CD14-positive monocyte (primary cell): ENCODE results near the gene ZBTB7C. TPM values are rescaled to one million over a fixed set of nuclear protein-coding genes. Genes with fewer than 3 reads are reported as not detected.

ENCODE experiments used
- DNase-seq, 3 donors: peaks; one replicate each; pipeline ENCODE4 v3.0.0-alpha.2; 2011 to 2022
- H2AFZ ChIP-seq: 2 replicates; pipeline ENCODE4 v1.6.0; 2012; ENCODE audit warnings: mild to moderate bottlenecking, low read depth, low read length, inconsistent platforms; ENCODE audit not compliant: insufficient read depth, poor library complexity, severe bottlenecking
- H3K27ac ChIP-seq, 2 donors: 1 replicate in 1 of 2; 2 replicates in 1 of 2; pipeline ENCODE4 v1.5.1; 2012 to 2013; ENCODE audit warnings: low read length in 2 of 2, control low read depth in 1 of 2, inconsistent platforms in 1 of 2, low read depth in 1 of 2, mild to moderate bottlenecking in 1 of 2
- H3K27me3 ChIP-seq, 2 donors: one replicate each; pipeline versions ENCODE4 v1.6.0 to v1.6.1; 2011 to 2013; ENCODE audit warnings: low read length in 2 of 2; ENCODE audit not compliant: control insufficient read depth in 2 of 2, insufficient read depth in 2 of 2
- H3K36me3 ChIP-seq, 2 donors: replicated peaks in 1 of 2; 1 replicate in 1 of 2; 2 replicates in 1 of 2; pipeline versions ENCODE4 v1.5.1 to v1.6.1; 2012 to 2013; ENCODE audit warnings: low read length in 2 of 2, control low read depth in 1 of 2, inconsistent platforms in 1 of 2, mild to moderate bottlenecking in 1 of 2; ENCODE audit not compliant: insufficient read depth in 2 of 2, control insufficient read depth in 1 of 2
- H3K4me1 ChIP-seq, 2 donors: 1 replicate in 1 of 2; 2 replicates in 1 of 2; pipeline versions ENCODE4 v1.5.1 to v1.6.1; 2012 to 2013; ENCODE audit warnings: low read length in 2 of 2, control low read depth in 1 of 2, inconsistent platforms in 1 of 2, mild to moderate bottlenecking in 1 of 2, moderate library complexity in 1 of 2; ENCODE audit not compliant: insufficient read depth in 2 of 2, control insufficient read depth in 1 of 2
- H3K4me2 ChIP-seq: replicated peaks from 2 replicates; pipeline ENCODE3; 2012; ENCODE audit warnings: low read length, moderate library complexity, mild to moderate bottlenecking; ENCODE audit not compliant: poor library complexity, severe bottlenecking; ENCODE audit errors: extremely low read depth
- H3K4me3 ChIP-seq, 3 experiments: fragments of 200-600 bp in 1 of 3; sonication (generic) in 1 of 3; replicated peaks in 1 of 3; 1 replicate in 2 of 3; 2 replicates in 1 of 3; pipeline ENCODE4 v1.5.1; 2011 to 2013; ENCODE audit warnings: low read length in 3 of 3, mild to moderate bottlenecking in 3 of 3, control low read depth in 2 of 3, low read depth in 2 of 3, inconsistent platforms in 1 of 3, moderate library complexity in 1 of 3
- H3K79me2 ChIP-seq: 2 replicates; pipeline ENCODE4 v1.6.0; 2012; ENCODE audit warnings: mild to moderate bottlenecking, control low read depth, inconsistent platforms, low read length, moderate library complexity; ENCODE audit not compliant: insufficient read depth
- H3K9ac ChIP-seq: 2 replicates; pipeline ENCODE4 v1.6.0; 2017; ENCODE audit warnings: low read length, mild to moderate bottlenecking; ENCODE audit not compliant: insufficient read depth, poor library complexity, severe bottlenecking
- H3K9me3 ChIP-seq, 2 donors: replicated peaks in 1 of 2; 1 replicate in 1 of 2; 2 replicates in 1 of 2; pipeline versions ENCODE4 v1.5.1 to v1.6.1; 2012 to 2013; ENCODE audit warnings: low read length in 2 of 2, control low read depth in 1 of 2; ENCODE audit not compliant: control insufficient read depth in 1 of 2, insufficient read depth in 1 of 2
- H4K20me1 ChIP-seq: 2 replicates; pipeline ENCODE4 v1.6.0; 2012; ENCODE audit warnings: mild to moderate bottlenecking, low read length, control low read depth, moderate library complexity; ENCODE audit not compliant: insufficient read depth
- H3K27ac Mint-ChIP-seq, 7 donors: one replicate each; pipeline ENCODE4 v1.8.0; 2020; ENCODE audit warnings: mild to moderate bottlenecking in 7 of 7, mixed read lengths in 7 of 7, moderate library complexity in 6 of 7, inconsistent platforms in 2 of 7
- H3K27me3 Mint-ChIP-seq, 3 donors: one replicate each; pipeline ENCODE4 v1.8.0; 2021 to 2022; ENCODE audit warnings: low read depth in 3 of 3, mild to moderate bottlenecking in 3 of 3, mixed read lengths in 3 of 3, moderate library complexity in 3 of 3, inconsistent platforms in 1 of 3
- H3K36me3 Mint-ChIP-seq, 2 donors: one replicate each; pipeline ENCODE4 v1.8.0; 2020; ENCODE audit warnings: mixed read lengths in 2 of 2, inconsistent platforms in 1 of 2, mild to moderate bottlenecking in 1 of 2
- H3K4me1 Mint-ChIP-seq: one replicate; pipeline ENCODE4 v1.8.0; 2020; ENCODE audit warnings: mild to moderate bottlenecking, mixed read lengths
- H3K4me3 Mint-ChIP-seq, 2 donors: one replicate each; pipeline ENCODE4 v1.8.0; 2020; ENCODE audit warnings: mild to moderate bottlenecking in 2 of 2, mixed read lengths in 2 of 2, moderate library complexity in 1 of 2
- H3K9me3 Mint-ChIP-seq, 7 donors: one replicate each; pipeline ENCODE4 v1.8.0; 2020 to 2022; ENCODE audit warnings: mixed read lengths in 7 of 7, mild to moderate bottlenecking in 6 of 7, moderate library complexity in 6 of 7, inconsistent platforms in 2 of 7
- WGBS: methylation state at CpG from one replicate; pipeline ENCODE4 v1.1.5; 2013; ENCODE audit warnings: missing lambda C conversion rate; ENCODE audit not compliant: insufficient coverage; 5-methylcytosine and 5-hydroxymethylcytosine counted together
- intact Hi-C, 2 donors: fragments of 100-400 bp; cut with micrococcal nuclease; formaldehyde crosslinking; loops; one replicate each; pipeline versions ENCODE4 v1.15.0 to v1.15.1; 2023
- polyA plus RNA-seq, 3 donors: library from polyadenylated mRNA; depleted of rRNA in 1 of 3; unstranded in 2 of 3; stranded (reverse) in 1 of 3; fragments of 300-500 nt in 2 of 3; fragments of >200 nt in 1 of 3; fragmentation: Illumina TruSeq in 2 of 3; gene quantifications; 1 replicate in 2 of 3; 2 replicates in 1 of 3; pipeline ENCODE4 v1.2.3, GENCODE V29; 2012 to 2021
- TF ChIP-seq, protein P1 (sequence below): fragments of 200-600 bp; IDR thresholded peaks from one replicate; pipeline ENCODE4 v1.8.0; 2022; ENCODE audit warnings: antibody characterized with exemption, mild to moderate bottlenecking

Gene ZBTB7C
- polyA plus RNA-seq, 3 donors = 0.03 to 0.09 TPM; not detected in 1

DNA sequence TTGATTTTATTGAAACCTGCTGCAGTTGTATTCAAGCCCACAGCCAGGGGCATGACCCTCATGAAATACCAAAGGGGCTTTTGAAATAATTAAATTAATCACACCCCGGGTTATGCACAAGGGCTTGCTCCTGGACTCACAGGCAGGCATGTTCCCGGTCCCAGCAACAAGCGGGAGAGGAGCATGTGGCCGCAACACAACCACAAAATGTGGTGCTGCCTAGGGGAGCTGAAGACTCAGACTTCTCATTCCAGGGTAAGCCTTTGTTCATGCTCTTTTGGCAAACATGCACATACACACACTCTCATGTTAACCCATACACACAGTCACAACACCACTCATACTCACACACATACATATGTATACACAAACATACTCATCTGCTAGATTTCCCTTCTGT is 245.1 kb downstream of the ZBTB7C start:
- 90% methylated on average over 3 of the region's 4 CpGs for WGBS
- Mint-ChIP-seq H3K36me3 (no peaks in the 10 kb centered on the region), H3K27ac (no peak overlapping the region), H3K4me1 (peaks cover 27% of the 10 kb centered on the region), H3K9me3 (peaks cover 0 to 1% (median 0%) of the 10 kb centered on the region in 7 donors), H3K4me3 (no peak overlapping the region), H3K27me3 (peaks cover 14 to 36% (median 16%) of the 10 kb centered on the region in 3 donors)
- Histone ChIP-seq H3K9me3 (no peaks in the 10 kb centered on the region), H3K4me3 (no peak overlapping the region), H4K20me1 (no peaks in the 10 kb centered on the region), H3K4me1 (peaks cover 39 to 47% of the 10 kb centered on the region in 2 donors), H3K27ac (no peak overlapping the region), H3K27me3 (peaks cover 3 to 12% of the 10 kb centered on the region in 2 donors), H3K36me3 (no peaks in the 10 kb centered on the region), H3K79me2 (no peaks in the 10 kb centered on the region), H3K4me2 (no peak overlapping the region), H3K9ac (no peak overlapping the region), H2AFZ (no peak overlapping the region)
- intact Hi-C loops = loop anchor here (5.0 kb wide), 1 partner anchor 248 kb away; no protein-coding TSS in a partner anchor
- TF ChIP-seq, protein P1, sequence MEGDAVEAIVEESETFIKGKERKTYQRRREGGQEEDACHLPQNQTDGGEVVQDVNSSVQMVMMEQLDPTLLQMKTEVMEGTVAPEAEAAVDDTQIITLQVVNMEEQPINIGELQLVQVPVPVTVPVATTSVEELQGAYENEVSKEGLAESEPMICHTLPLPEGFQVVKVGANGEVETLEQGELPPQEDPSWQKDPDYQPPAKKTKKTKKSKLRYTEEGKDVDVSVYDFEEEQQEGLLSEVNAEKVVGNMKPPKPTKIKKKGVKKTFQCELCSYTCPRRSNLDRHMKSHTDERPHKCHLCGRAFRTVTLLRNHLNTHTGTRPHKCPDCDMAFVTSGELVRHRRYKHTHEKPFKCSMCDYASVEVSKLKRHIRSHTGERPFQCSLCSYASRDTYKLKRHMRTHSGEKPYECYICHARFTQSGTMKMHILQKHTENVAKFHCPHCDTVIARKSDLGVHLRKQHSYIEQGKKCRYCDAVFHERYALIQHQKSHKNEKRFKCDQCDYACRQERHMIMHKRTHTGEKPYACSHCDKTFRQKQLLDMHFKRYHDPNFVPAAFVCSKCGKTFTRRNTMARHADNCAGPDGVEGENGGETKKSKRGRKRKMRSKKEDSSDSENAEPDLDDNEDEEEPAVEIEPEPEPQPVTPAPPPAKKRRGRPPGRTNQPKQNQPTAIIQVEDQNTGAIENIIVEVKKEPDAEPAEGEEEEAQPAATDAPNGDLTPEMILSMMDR = no peak
- DNase-seq = no peak

DNA sequence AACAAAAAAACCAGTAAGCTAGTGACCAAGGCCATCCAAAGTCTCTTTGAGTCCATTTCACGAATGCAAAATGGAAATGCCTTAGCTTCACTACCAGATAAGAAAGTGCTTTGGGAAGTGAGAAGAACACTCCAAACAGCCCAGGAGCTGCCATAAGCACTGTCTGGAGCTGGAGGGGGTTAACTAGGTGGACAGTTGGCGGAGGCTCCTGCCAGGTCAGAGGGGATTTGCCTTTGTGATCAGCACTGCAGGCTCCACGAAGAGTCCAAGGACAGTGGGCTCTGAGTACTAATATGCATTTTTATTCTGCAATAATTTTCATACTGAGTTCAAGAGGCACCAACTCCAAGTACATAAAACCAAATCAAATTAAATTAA is 245.5 kb downstream of the ZBTB7C start:
- H3K36me3 Mint-ChIP-seq = no peaks in the 10 kb centered on the region
- H3K27ac Mint-ChIP-seq = no peak overlapping the region
- no peaks in the 10 kb centered on the region for H4K20me1 ChIP-seq
- H3K4me3 Mint-ChIP-seq = no peak overlapping the region
- no peak overlapping the region for H3K4me3 ChIP-seq
- DNase-seq = no peak
- no peak overlapping the region for H2AFZ ChIP-seq
- no peak overlapping the region for H3K4me2 ChIP-seq
- TF ChIP-seq, protein P1 = no peak
- H3K9me3 ChIP-seq = no peaks in the 10 kb centered on the region
- H3K27me3 ChIP-seq = peaks cover 3 to 12% of the 10 kb centered on the region in 2 donors
- WGBS = no CpG with 5 or more reads among the region's 3 CpGs
- peaks cover 39 to 47% of the 10 kb centered on the region in 2 donors for H3K4me1 ChIP-seq
- H3K9me3 Mint-ChIP-seq = peaks cover 0 to 1% (median 0%) of the 10 kb centered on the region in 7 donors
- intact Hi-C loops = loop anchor here (5.0 kb wide), 1 partner anchor 249 kb away; no protein-coding TSS in a partner anchor
- H3K9ac ChIP-seq = no peak overlapping the region
- H3K4me1 Mint-ChIP-seq = peaks cover 27% of the 10 kb centered on the region
- H3K27me3 Mint-ChIP-seq = peaks cover 13 to 36% (median 16%) of the 10 kb centered on the region in 3 donors
- H3K36me3 ChIP-seq = no peaks in the 10 kb centered on the region
- no peak overlapping the region for H3K27ac ChIP-seq
- no peaks in the 10 kb centered on the region for H3K79me2 ChIP-seq
